Esophagus muscularis mucosa (tissue), 4 donors: ENCODE results near the gene HSF4.

ENCODE experiments used
- EP300 ChIP-seq: sonication (generic); formaldehyde crosslinking; IDR thresholded peaks from one replicate; pipeline ENCODE4 v1.6.1; 2017; ENCODE audit warnings: antibody characterized with exemption
- POLR2A ChIP-seq: fragments of 450-650 bp; IDR thresholded peaks from one replicate; pipeline ENCODE4 v1.6.1; 2017; ENCODE audit warnings: antibody characterized with exemption, moderate library complexity, mild to moderate bottlenecking, low read depth
- POLR2AphosphoS5 ChIP-seq, 2 donors: sonication (generic); formaldehyde crosslinking; IDR thresholded peaks; one replicate each; pipeline ENCODE4 v1.6.1; 2017; ENCODE audit warnings: antibody characterized with exemption in 2 of 2
- TF ChIP-seq, protein P1 (sequence below), 3 experiments: fragments of 200-600 bp in 2 of 3; fragments of 450-650 bp in 1 of 3; sonication (generic) in 2 of 3; IDR thresholded peaks; one replicate each; pipeline ENCODE4 v1.5.1; 2017 to 2019; ENCODE audit warnings: antibody characterized with exemption in 3 of 3, mild to moderate bottlenecking in 2 of 3, moderate library complexity in 1 of 3

DNA sequence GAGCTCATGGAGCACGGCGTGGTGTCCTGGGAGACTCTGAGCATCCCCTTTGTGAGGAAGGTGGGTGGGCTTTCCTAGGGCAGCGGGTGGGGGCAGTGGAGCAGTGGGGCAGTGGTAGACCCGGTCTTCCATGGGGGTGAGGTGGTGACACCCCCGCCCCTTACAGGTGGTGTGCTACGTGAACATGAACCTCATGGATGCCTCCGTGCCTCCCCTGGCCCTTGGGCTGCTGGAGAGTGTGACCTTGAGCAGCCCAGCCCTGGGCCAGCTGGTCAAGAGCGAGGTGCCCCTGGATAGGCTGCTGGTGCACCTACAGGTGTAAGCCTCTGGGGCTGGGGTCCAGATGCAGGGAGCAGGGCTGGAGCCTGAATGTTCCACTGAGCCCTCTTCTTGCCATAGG, 35.9 kb downstream of the HSF4 start:
- TF ChIP-seq POLR2A: no peak
- TF ChIP-seq, protein P1, sequence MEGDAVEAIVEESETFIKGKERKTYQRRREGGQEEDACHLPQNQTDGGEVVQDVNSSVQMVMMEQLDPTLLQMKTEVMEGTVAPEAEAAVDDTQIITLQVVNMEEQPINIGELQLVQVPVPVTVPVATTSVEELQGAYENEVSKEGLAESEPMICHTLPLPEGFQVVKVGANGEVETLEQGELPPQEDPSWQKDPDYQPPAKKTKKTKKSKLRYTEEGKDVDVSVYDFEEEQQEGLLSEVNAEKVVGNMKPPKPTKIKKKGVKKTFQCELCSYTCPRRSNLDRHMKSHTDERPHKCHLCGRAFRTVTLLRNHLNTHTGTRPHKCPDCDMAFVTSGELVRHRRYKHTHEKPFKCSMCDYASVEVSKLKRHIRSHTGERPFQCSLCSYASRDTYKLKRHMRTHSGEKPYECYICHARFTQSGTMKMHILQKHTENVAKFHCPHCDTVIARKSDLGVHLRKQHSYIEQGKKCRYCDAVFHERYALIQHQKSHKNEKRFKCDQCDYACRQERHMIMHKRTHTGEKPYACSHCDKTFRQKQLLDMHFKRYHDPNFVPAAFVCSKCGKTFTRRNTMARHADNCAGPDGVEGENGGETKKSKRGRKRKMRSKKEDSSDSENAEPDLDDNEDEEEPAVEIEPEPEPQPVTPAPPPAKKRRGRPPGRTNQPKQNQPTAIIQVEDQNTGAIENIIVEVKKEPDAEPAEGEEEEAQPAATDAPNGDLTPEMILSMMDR (IDR thresholded peaks at IDR 0.05): no peak
- TF ChIP-seq EP300: no peak
- no peak for TF ChIP-seq POLR2AphosphoS5 (IDR thresholded peaks at IDR 0.05)
